IPS-15b (cell line): Measurements from ENCODE around the gene ZNF469.

Source experiments
- H3K27me3 ChIP-seq: one replicate; pipeline ENCODE4 v1.6.1; 2013; ENCODE audit warnings: low read length; ENCODE audit not compliant: control insufficient read depth, insufficient read depth
- H3K36me3 ChIP-seq: one replicate; pipeline ENCODE4 v1.6.1; 2013; ENCODE audit warnings: low read length; ENCODE audit not compliant: control insufficient read depth, insufficient read depth
- H3K4me1 ChIP-seq: one replicate; pipeline ENCODE4 v1.6.1; 2013; ENCODE audit warnings: mild to moderate bottlenecking, low read length; ENCODE audit not compliant: control insufficient read depth, insufficient read depth
- H3K4me3 ChIP-seq: one replicate; pipeline ENCODE4 v1.5.1; 2013; ENCODE audit warnings: low read depth, low read length
- H3K9ac ChIP-seq: one replicate; pipeline ENCODE4 v1.6.1; 2013; ENCODE audit warnings: low read depth, mild to moderate bottlenecking, low read length
- H3K9me3 ChIP-seq: one replicate; pipeline ENCODE4 v1.6.1; 2013; ENCODE audit warnings: mild to moderate bottlenecking, low read length; ENCODE audit not compliant: control insufficient read depth, insufficient read depth

ZNF469 gene

DNA sequence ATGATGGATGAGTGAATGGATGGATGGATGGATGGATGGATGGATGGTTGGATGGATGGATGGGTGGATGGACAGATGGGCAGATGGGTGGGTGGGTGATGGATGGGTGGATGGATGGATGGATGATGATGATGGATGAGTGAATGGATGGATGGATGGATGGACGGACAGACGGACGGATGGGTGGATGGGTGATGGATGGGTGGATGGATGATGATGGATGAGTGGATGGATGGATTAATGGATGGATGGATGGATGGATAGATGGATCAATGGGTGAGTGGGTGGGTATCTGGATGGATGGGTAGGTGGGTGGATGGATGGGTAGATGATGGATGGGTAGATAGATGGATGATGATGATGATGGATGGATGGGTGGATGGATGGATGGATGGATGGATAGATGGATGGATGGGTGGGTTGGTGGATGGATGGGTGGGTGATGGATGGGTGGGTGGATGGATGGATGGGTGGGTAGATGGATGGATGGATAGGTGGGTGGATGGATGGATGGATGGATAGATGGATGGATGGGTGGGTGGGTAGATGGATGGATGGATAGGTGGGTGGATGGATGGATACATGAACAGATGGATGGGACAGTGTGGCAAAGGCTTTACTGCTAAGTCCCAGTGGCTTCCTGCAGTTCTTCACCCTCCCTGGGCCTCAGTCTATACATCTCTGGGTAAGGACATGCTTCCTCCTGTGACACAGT, 40.1 kb downstream of the ZNF469 start:
- Histone ChIP-seq H3K9me3 (no peaks in the 10 kb centered on the region), H3K27me3 (no peaks in the 10 kb centered on the region), H3K36me3 (no peaks in the 10 kb centered on the region), H3K4me1 (no peaks in the 10 kb centered on the region), H3K9ac (no peak overlapping the region), H3K4me3 (no peak overlapping the region)

DNA sequence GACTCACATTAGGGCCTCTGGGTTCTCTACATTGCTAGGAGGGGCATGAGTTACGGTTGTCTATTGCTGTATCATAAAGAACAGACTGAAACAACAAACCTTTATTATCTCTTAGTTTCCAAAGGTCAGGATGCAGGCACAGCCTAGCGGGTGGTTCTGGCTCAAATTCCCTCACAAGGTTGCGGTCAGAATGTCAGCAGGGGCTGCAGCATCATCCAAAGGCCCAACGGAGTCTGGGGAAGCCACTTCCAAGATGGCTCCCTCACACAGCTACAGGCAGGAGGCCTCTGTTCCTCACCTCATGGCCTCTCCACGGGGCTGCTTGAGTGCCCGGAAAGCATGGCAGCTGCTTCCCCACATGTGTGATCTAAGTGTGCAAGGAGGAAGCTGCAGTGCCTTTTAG, 40.7 kb downstream of the ZNF469 start:
- Histone ChIP-seq H3K27me3 (no peaks in the 10 kb centered on the region), H3K9ac (no peak overlapping the region), H3K9me3 (no peaks in the 10 kb centered on the region), H3K4me1 (no peaks in the 10 kb centered on the region), H3K4me3 (no peak overlapping the region), H3K36me3 (no peaks in the 10 kb centered on the region)

DNA sequence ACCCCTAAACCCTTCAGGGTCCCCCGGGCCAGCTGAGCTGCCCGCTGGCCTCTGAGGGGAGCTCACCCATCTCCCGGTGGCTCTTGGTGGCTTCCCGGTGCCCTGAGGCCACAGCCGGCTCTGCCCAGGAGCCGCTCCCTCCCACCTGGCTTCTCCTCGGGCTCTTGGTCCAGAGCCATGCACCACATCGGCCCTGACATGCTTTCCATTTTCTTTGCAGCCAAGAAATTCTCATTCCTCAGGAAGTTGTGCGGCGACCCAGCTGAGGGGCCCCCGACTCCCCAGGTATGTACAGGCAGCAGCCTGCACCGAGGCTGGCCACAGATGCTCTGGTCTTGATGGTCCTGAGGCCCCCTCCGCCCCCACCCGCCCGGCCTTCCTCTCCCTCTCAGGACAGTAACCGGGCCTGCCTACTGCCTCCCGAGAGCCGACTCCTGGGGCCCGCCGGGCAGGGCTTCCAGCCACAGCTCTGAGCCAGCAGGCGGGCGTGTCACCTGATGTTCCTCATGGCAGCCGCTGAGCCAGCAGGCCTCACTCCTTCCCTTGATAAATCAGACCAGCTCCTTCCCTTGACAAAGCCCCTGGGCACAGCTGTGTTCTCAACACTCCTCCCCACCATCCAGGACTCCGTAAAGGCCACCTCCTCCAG, 42.0 kb downstream of the ZNF469 start:
- H3K27me3 ChIP-seq = no peaks in the 10 kb centered on the region
- no peaks in the 10 kb centered on the region for H3K4me1 ChIP-seq
- no peaks in the 10 kb centered on the region for H3K9me3 ChIP-seq
- no peak overlapping the region for H3K9ac ChIP-seq
- H3K4me3 ChIP-seq = no peak overlapping the region
- no peaks in the 10 kb centered on the region for H3K36me3 ChIP-seq

DNA sequence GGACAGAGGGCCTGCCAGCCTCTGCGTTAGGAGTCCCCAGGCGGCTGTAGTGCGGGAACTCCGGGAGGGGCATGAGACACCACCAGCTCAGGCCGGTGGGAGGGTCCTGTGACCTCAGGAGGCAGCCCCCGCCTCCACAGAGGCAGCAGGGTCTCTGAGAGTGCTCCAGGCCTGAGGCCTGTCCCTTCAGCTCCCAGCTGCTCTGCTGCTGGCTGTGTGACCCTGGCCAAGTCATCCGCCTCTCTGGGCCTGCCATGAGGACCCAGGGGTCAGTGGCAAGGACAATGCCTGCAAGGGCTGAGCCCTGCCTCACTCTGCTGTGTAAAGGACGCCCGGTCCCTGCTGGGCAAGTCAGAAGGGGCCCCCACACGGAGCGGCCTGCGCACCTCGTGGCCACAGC, 43.3 kb downstream of the ZNF469 start:
- Histone ChIP-seq H3K4me3 (no peak overlapping the region), H3K36me3 (no peaks in the 10 kb centered on the region), H3K9me3 (no peaks in the 10 kb centered on the region), H3K4me1 (no peaks in the 10 kb centered on the region), H3K9ac (no peak overlapping the region), H3K27me3 (no peaks in the 10 kb centered on the region)

DNA sequence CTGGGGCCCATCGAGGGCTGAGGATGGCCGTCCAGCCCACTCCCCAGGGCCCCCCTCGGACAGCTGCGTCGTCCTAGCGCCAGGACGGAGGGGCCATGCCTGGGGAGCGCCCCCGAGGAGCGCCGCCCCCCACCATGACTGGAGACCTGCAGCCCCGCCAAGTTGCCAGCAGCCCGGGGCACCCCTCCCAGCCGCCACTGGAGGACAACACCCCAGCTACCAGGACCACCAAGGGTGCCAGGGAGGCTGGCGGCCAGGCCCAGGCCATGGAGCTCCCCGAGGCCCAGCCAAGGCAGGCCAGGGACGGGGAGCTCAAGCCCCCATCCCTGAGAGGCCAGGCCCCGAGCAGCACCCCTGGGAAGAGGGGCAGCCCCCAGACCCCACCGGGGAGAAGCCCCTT, 44.6 kb downstream of the ZNF469 start:
- no peaks in the 10 kb centered on the region for H3K4me1 ChIP-seq
- no peaks in the 10 kb centered on the region for H3K9me3 ChIP-seq
- no peaks in the 10 kb centered on the region for H3K36me3 ChIP-seq
- no peaks in the 10 kb centered on the region for H3K27me3 ChIP-seq
- H3K4me3 ChIP-seq = no peak overlapping the region
- H3K9ac ChIP-seq = no peak overlapping the region

DNA sequence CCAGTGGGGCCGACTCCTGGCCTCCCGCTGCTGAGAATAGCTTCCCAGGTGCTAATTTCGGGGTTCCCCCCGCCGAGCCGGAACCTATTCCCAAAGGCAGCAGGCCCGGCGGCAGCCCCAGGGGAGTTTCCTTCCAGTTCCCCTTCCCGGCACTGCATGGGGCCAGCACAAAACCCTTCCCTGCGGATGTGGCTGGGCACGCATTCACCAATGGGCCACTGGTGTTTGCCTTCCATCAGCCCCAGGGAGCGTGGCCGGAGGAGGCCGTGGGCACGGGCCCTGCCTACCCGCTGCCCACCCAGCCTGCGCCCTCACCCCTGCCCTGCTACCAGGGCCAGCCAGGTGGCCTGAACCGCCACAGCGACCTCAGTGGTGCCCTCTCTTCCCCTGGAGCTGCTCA, 45.4 kb downstream of the ZNF469 start:
- Histone ChIP-seq H3K9ac (no peak overlapping the region), H3K27me3 (no peaks in the 10 kb centered on the region), H3K36me3 (no peaks in the 10 kb centered on the region), H3K4me1 (no peaks in the 10 kb centered on the region), H3K4me3 (no peak overlapping the region), H3K9me3 (no peaks in the 10 kb centered on the region)

DNA sequence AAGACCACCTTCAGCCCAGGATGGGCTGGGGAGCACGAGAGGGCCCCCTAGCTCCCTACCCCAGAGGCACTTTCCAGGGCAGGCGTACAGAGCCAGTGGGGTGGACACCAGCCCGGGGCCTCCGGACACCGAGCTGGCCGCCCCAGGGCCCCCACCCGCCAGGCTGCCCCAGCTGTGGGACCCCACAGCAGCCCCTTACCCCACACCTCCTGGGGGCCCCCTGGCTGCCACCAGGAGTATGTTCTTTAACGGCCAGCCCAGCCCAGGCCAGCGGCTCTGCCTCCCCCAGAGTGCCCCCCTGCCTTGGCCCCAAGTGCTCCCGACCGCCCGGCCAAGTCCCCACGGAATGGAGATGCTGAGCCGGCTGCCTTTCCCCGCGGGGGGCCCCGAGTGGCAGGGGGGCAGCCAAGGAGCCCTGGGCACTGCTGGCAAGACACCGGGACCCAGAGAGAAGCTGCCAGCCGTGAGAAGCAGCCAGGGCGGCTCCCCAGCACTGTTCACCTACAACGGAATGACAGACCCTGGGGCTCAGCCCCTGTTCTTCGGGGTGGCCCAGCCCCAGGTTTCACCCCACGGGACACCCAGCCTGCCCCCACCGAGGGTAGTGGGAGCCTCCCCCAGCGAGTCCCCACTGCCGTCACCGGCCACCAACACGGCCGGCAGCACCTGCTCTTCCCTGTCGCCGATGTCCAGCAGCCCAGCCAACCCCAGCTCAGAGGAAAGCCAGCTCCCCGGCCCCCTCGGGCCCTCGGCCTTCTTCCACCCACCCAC, 46.0 kb downstream of the ZNF469 start:
- Histone ChIP-seq H3K4me3 (no peak overlapping the region), H3K4me1 (no peaks in the 10 kb centered on the region), H3K27me3 (no peaks in the 10 kb centered on the region), H3K9me3 (no peaks in the 10 kb centered on the region), H3K9ac (no peak overlapping the region), H3K36me3 (no peaks in the 10 kb centered on the region)

DNA sequence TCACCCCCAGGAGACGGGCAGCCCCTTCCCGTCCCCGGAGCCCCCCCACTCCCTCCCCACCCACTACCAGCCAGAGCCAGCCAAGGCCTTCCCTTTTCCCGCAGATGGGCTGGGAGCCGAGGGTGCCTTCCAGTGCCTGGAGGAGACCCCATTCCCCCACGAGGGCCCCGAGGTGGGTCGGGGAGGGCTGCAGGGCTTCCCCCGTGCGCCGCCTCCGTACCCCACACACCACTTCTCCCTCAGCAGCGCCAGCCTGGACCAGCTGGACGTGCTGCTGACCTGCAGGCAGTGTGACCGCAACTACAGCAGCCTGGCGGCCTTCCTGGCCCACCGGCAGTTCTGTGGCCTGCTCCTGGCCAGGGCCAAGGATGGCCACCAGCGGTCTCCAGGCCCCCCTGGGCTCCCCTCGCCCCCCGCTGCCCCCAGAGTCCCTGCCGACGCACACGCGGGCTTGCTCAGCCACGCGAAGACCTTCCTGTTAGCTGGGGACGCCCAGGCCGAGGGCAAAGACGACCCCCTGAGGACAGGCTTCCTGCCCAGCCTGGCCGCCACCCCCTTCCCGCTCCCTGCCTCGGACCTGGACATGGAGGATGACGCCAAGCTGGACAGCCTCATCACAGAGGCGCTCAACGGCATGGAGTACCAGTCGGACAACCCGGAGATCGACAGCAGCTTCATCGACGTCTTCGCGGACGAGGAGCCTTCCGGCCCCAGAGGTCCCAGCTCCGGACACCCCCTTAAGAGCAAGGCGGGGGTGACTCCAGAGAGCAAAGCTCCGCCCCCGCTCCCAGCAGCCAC, 46.8 kb downstream of the ZNF469 start:
- Histone ChIP-seq H3K27me3 (no peaks in the 10 kb centered on the region), H3K9me3 (no peaks in the 10 kb centered on the region), H3K4me3 (no peak overlapping the region), H3K9ac (no peak overlapping the region), H3K4me1 (no peaks in the 10 kb centered on the region), H3K36me3 (no peaks in the 10 kb centered on the region)

DNA sequence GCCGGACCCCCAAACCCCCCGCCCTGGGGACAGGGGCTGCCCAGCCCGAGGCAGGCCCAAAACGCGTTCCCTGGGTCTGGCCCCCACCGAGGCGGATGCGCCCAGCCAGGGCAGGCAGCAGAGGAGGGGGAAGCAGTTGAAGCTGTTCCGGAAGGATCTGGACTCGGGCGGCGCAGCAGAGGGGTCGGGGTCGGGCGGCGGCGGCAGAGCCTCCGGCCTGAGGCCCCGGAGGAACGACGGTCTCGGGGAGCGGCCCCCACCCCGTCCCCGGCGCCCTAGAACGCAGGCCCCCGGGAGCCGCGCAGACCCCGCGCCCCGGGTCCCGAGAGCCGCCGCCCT, 47.4 kb downstream of the ZNF469 start:
- no peaks in the 10 kb centered on the region for H3K27me3 ChIP-seq
- H3K4me3 ChIP-seq = no peak overlapping the region
- H3K9ac ChIP-seq = no peak overlapping the region
- no peaks in the 10 kb centered on the region for H3K9me3 ChIP-seq
- H3K36me3 ChIP-seq = no peaks in the 10 kb centered on the region
- no peaks in the 10 kb centered on the region for H3K4me1 ChIP-seq

DNA sequence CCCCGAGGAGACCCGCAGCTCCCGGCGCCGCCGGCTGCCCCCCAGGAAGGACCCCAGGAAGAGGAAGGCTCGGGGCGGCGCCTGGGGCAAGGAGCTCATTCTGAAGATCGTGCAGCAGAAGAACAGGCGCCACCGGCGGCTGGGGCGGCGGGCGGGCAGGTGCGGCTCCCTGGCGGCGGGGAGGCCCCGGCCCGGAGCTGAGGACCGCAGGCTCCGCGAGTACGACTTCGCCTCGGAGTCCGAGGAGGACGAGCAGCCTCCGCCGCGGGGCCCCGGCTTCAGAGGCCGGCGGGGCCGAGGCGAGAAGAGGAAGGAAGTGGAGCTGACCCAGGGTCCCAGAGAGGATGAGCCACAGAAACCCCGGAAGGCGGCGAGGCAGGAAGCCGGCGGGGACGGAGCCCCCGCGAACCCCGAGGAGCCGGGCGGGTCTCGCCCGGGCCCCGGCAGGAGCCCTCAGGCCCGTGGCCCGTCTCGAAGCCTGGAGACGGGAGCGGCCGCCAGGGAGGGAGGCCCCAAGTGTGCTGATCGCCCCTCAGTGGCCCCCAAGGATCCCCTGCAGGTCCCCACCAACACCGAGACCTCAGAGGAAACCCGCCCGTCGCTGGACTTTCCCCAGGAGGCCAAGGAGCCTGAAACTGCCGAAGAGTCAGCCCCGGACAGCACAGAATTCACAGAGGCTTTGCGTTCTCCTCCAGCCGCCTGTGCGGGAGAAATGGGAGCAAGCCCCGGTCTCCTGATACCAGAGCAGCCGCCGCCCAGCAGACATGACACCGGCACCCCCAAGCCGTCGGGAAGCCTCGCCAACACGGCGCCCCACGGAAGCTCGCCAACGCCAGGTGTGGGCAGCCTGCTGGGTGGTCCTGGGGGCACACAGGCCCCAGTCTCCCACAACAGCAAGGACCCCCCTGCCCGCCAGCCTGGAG, 48.0 kb downstream of the ZNF469 start:
- H3K4me1 ChIP-seq = no peaks in the 10 kb centered on the region
- H3K9ac ChIP-seq = no peak overlapping the region
- no peaks in the 10 kb centered on the region for H3K27me3 ChIP-seq
- no peaks in the 10 kb centered on the region for H3K36me3 ChIP-seq
- H3K9me3 ChIP-seq = no peaks in the 10 kb centered on the region
- no peak overlapping the region for H3K4me3 ChIP-seq

DNA sequence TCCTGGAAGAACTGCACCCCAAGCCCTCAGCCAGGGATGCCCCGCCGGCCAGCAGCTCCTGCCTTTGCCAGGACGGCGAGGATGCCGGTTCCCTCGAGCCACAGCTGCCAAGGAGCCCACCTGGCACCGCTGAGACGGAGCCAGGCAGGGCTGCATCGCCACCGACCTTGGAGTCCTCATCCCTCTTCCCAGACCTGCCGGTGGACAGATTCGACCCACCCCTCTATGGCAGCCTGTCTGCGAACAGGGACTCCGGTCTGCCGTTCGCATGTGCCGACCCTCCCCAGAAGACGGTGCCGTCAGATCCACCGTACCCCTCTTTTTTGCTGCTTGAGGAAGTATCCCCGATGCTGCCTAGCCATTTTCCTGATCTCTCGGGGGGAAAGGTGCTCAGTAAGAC, 48.9 kb downstream of the ZNF469 start:
- Histone ChIP-seq H3K4me1 (no peaks in the 10 kb centered on the region), H3K9me3 (no peaks in the 10 kb centered on the region), H3K9ac (no peak overlapping the region), H3K4me3 (no peak overlapping the region), H3K27me3 (no peaks in the 10 kb centered on the region), H3K36me3 (no peaks in the 10 kb centered on the region)
